ENCODE measurements around the gene EVA1C. TPM values are rescaled to one million over a fixed set of nuclear protein-coding genes. Genes with fewer than 3 reads are reported as not detected.

The EVA1C gene
- total and polyA plus RNA-seq, 2 donors (not counting 3 experiments of a cell fraction or from before 2014, with no cell fraction given): 22.8 to 38.6 TPM

DNA sequence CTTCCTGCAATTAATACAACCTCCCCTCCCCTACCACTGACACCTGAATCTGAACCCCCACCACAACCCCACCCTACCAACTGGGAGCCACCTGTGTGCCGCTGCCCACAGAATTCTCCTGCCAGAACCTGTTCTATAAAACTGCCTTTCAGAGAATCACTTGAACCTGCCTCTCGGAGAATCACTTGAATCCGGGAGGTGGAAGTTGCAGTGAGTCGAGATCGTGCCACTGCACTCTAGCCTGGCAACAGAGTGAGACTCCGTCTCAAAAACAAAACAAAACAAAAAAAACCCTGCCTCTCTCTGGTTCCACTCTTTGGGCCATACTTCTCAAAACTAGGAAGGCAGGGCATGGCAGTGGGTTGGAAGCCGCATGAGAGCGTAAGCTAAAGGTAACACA, 25.4 kb upstream of the EVA1C start:
- no peak overlapping the region for H2AFZ ChIP-seq (ENCODE audit: low read depth, low read length)
- no peaks in the 10 kb centered on the region for H3K9me3 ChIP-seq (replicated peaks; ENCODE audit: control insufficient read depth, insufficient read depth, low read length)
- BruUV-seq (replicated peaks): no TSS peak
- no peaks in the 10 kb centered on the region for H3K9me1 ChIP-seq (replicated peaks; ENCODE audit: control insufficient read depth, extremely low read depth, insufficient read depth, low read length)
- no peak overlapping the region for H3K27ac ChIP-seq (ENCODE audit: insufficient read depth, low read depth, low read length)
- no peak overlapping the region for H3K9ac ChIP-seq (replicated peaks; ENCODE audit: extremely low read depth, insufficient read depth, low read length)
- ChIA-PET POLR2A (interaction anchor here (0.5 kb wide), 1 partner anchor 11 kb away, joined by 3 read pairs; no protein-coding TSS in a partner anchor), CTCF (interaction anchor here (1.7 to 2.0 kb wide), 3 partner anchors 15 to 214 kb away, joined by 7 to 12 read pairs (median 7); no protein-coding TSS in a partner anchor)
- no peak overlapping the region for H3K4me3 ChIP-seq (replicated peaks in 1 of 3; ENCODE audit: insufficient read depth in 1 of 3, low read depth in 1 of 3, low read length in 3 of 3)
- H3K79me2 ChIP-seq (ENCODE audit: control insufficient read depth, insufficient read depth, low read length): peaks cover 61% of the 10 kb centered on the region
- intact Hi-C loops (cut with micrococcal nuclease) (no loop called here), dilution Hi-C loops (cut with MboI; ENCODE audit: extremely low pct_ligation_motif_present, low sequenced_read_pairs) (no loop called here)
- peaks cover 15% of the 10 kb centered on the region for H3K4me1 ChIP-seq (ENCODE audit: control insufficient read depth, extremely low read depth, insufficient read depth, low read length)
- no peaks in the 10 kb centered on the region for H4K20me1 ChIP-seq (replicated peaks; ENCODE audit: control insufficient read depth, extremely low read depth, insufficient read depth, low read length)
- no peak for TF ChIP-seq POLR2AphosphoS5 (IDR thresholded peaks at IDR 0.05; ENCODE audit: insufficient read depth, low read depth, low read length)
- DNase-seq (ENCODE audit: low read depth, low spot score) (no peak), FAIRE-seq (no peak)
- no peak overlapping the region for H3K4me2 ChIP-seq (ENCODE audit: insufficient read depth, low read length)
- H3K36me3 ChIP-seq (ENCODE audit: control insufficient read depth in 2 of 2, extremely low read depth in 1 of 2, insufficient read depth in 2 of 2, low read length in 2 of 2): peaks cover 10 to 17% of the 10 kb centered on the region in 2 experiments
- no peaks in the 10 kb centered on the region for H3K27me3 ChIP-seq (ENCODE audit: control insufficient read depth in 2 of 2, insufficient read depth in 2 of 2, low read length in 2 of 2)

DNA sequence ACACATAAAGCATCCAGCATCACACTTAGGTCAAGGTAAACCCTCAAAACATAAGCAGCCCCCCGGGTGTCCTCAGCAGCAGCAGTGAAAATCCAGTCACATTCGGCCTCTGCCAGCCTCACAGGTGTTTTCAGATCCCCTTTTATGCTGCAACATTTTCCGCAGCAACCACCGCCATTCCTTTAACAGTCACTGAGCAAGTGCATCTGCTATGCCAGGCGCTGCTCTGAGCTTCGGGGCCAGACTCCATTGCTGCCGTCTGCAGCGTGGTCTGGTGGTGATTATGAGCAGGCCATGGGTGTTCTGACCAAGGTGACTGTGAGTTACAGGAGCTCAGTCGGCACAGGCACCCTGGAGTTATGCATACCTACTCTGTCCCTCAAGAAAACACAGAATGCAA, 24.2 kb upstream of the EVA1C start:
- POLR2A ChIA-PET: no interaction called here
- DNase-seq (ENCODE audit: low read depth, low spot score) (no peak), FAIRE-seq (no peak)
- Histone ChIP-seq H3K4me2 (ENCODE audit: insufficient read depth, low read length) (no peak overlapping the region), H4K20me1 (replicated peaks; ENCODE audit: control insufficient read depth, extremely low read depth, insufficient read depth, low read length) (no peaks in the 10 kb centered on the region), H3K27me3 (ENCODE audit: control insufficient read depth in 2 of 2, insufficient read depth in 2 of 2, low read length in 2 of 2) (no peaks in the 10 kb centered on the region), H3K4me3 (replicated peaks in 1 of 3; ENCODE audit: insufficient read depth in 1 of 3, low read depth in 1 of 3, low read length in 3 of 3) (no peak overlapping the region), H3K79me2 (ENCODE audit: control insufficient read depth, insufficient read depth, low read length) (peaks cover 68% of the 10 kb centered on the region), H3K9me3 (replicated peaks; ENCODE audit: control insufficient read depth, insufficient read depth, low read length) (no peaks in the 10 kb centered on the region), H3K27ac (ENCODE audit: insufficient read depth, low read depth, low read length) (no peak overlapping the region), H3K9ac (replicated peaks; ENCODE audit: extremely low read depth, insufficient read depth, low read length) (no peak overlapping the region), H2AFZ (ENCODE audit: low read depth, low read length) (no peak overlapping the region), H3K36me3 (ENCODE audit: control insufficient read depth in 2 of 2, extremely low read depth in 1 of 2, insufficient read depth in 2 of 2, low read length in 2 of 2) (peaks cover 8% of the 10 kb centered on the region in 2 experiments), H3K9me1 (replicated peaks; ENCODE audit: control insufficient read depth, extremely low read depth, insufficient read depth, low read length) (no peaks in the 10 kb centered on the region), H3K4me1 (ENCODE audit: control insufficient read depth, extremely low read depth, insufficient read depth, low read length) (peaks cover 17% of the 10 kb centered on the region)
- intact Hi-C loops (cut with micrococcal nuclease) (no loop called here), dilution Hi-C loops (cut with MboI; ENCODE audit: extremely low pct_ligation_motif_present, low sequenced_read_pairs) (no loop called here)
- CTCF ChIA-PET: interaction anchor here (0.8 kb wide), 1 partner anchor 213 kb away, joined by 4 read pairs; no protein-coding TSS in a partner anchor
- BruUV-seq (replicated peaks): no TSS peak
- no peak for TF ChIP-seq MYC (IDR thresholded peaks at IDR 0.05; ENCODE audit: low read depth, low read length)
- no peak for TF ChIP-seq EZH2 (IDR thresholded peaks at IDR 0.05; ENCODE audit: borderline replicate concordance, low read depth, low read length, severe bottlenecking)
- TF ChIP-seq, protein P1, sequence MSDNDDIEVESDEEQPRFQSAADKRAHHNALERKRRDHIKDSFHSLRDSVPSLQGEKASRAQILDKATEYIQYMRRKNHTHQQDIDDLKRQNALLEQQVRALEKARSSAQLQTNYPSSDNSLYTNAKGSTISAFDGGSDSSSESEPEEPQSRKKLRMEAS (IDR thresholded peaks at IDR 0.05; ENCODE audit: insufficient read depth, insufficient read length): no peak
- no peak for TF ChIP-seq POLR2A (IDR thresholded peaks at IDR 0.05; ENCODE audit: low read depth, low read length)
- TF ChIP-seq FOS (IDR thresholded peaks at IDR 0.05; ENCODE audit: borderline replicate concordance, insufficient read depth, low read length): no peak
- TF ChIP-seq JUN (IDR thresholded peaks at IDR 0.05; ENCODE audit: borderline replicate concordance, insufficient read depth, insufficient read length, low read depth): no peak
- TF ChIP-seq POLR2AphosphoS5 (IDR thresholded peaks at IDR 0.05; ENCODE audit: insufficient read depth, low read depth, low read length): no peak
- no peak for TF ChIP-seq GATA2 (IDR thresholded peaks at IDR 0.05; ENCODE audit: insufficient read depth, insufficient read length, low read depth, low read length)
- TF ChIP-seq, protein P2, sequence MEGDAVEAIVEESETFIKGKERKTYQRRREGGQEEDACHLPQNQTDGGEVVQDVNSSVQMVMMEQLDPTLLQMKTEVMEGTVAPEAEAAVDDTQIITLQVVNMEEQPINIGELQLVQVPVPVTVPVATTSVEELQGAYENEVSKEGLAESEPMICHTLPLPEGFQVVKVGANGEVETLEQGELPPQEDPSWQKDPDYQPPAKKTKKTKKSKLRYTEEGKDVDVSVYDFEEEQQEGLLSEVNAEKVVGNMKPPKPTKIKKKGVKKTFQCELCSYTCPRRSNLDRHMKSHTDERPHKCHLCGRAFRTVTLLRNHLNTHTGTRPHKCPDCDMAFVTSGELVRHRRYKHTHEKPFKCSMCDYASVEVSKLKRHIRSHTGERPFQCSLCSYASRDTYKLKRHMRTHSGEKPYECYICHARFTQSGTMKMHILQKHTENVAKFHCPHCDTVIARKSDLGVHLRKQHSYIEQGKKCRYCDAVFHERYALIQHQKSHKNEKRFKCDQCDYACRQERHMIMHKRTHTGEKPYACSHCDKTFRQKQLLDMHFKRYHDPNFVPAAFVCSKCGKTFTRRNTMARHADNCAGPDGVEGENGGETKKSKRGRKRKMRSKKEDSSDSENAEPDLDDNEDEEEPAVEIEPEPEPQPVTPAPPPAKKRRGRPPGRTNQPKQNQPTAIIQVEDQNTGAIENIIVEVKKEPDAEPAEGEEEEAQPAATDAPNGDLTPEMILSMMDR (IDR thresholded peaks at IDR 0.05; ENCODE audit: extremely low read depth in 1 of 2, insufficient read depth in 1 of 2, low read depth in 1 of 2, low read length in 2 of 2): no peak

Measured in endothelial cell of umbilical vein (primary cell).